Neuron (in vitro differentiated cells): ENCODE measurements around the gene UTS2B.

Experiments
- H2AFZ ChIP-seq: one replicate; pipeline ENCODE4 v1.6.1; 2013; ENCODE audit warnings: low read depth, mild to moderate bottlenecking, inconsistent platforms, low read length, moderate library complexity
- H3K27me3 ChIP-seq: one replicate; pipeline ENCODE4 v1.6.1; 2013; ENCODE audit warnings: low read length; ENCODE audit not compliant: insufficient read depth
- H3K36me3 ChIP-seq: one replicate; pipeline ENCODE4 v1.6.1; 2013; ENCODE audit warnings: low read length; ENCODE audit not compliant: insufficient read depth
- H3K4me1 ChIP-seq: one replicate; pipeline ENCODE4 v1.6.1; 2013; ENCODE audit warnings: low read length; ENCODE audit not compliant: insufficient read depth
- H3K4me3 ChIP-seq: 2 replicates; pipeline ENCODE4 v1.5.1; 2013; ENCODE audit warnings: mild to moderate bottlenecking, low read length, moderate library complexity
- H3K9me3 ChIP-seq: one replicate; pipeline ENCODE4 v1.6.1; 2013; ENCODE audit warnings: low read length

Gene UTS2B

GRCh38 chr3:191302451-191302850, 27.9 kb downstream of the UTS2B start:
- no peaks in the 10 kb centered on the region for H3K9me3 ChIP-seq
- H3K27me3 ChIP-seq, result no peaks in the 10 kb centered on the region
- H3K36me3 ChIP-seq, result no peaks in the 10 kb centered on the region
- no peak overlapping the region for H2AFZ ChIP-seq
- peaks cover 11% of the 10 kb centered on the region for H3K4me1 ChIP-seq
- no peak overlapping the region for H3K4me3 ChIP-seq

- H3K36me3 ChIP-seq, result no peaks in the 10 kb centered on the region
- peaks cover 11% of the 10 kb centered on the region for H3K4me1 ChIP-seq
- no peak overlapping the region for H3K4me3 ChIP-seq
- H2AFZ ChIP-seq, result no peak overlapping the region
- no peaks in the 10 kb centered on the region for H3K9me3 ChIP-seq
- H3K27me3 ChIP-seq, result no peaks in the 10 kb centered on the region
Observed at GRCh38 chr3:191301782-191302411, 28.4 kb downstream of the UTS2B start.

GRCh38 chr3:191301017-191301416, 29.3 kb downstream of the UTS2B start:
- H3K27me3 ChIP-seq, result no peaks in the 10 kb centered on the region
- H3K4me1 ChIP-seq, result peaks cover 11% of the 10 kb centered on the region
- no peak overlapping the region for H2AFZ ChIP-seq
- no peak overlapping the region for H3K4me3 ChIP-seq
- no peaks in the 10 kb centered on the region for H3K36me3 ChIP-seq
- H3K9me3 ChIP-seq, result no peaks in the 10 kb centered on the region

GRCh38 chr3:191300422-191300821, 29.9 kb downstream of the UTS2B start:
- H3K4me1 ChIP-seq, result peaks cover 11% of the 10 kb centered on the region
- H2AFZ ChIP-seq, result no peak overlapping the region
- H3K9me3 ChIP-seq, result no peaks in the 10 kb centered on the region
- H3K27me3 ChIP-seq, result no peaks in the 10 kb centered on the region
- H3K36me3 ChIP-seq, result no peaks in the 10 kb centered on the region
- H3K4me3 ChIP-seq, result no peak overlapping the region

GRCh38 chr3:191298846-191299245, 31.5 kb downstream of the UTS2B start:
- H3K4me3 ChIP-seq, result no peak overlapping the region
- H2AFZ ChIP-seq, result no peak overlapping the region
- no peaks in the 10 kb centered on the region for H3K27me3 ChIP-seq
- H3K9me3 ChIP-seq, result no peaks in the 10 kb centered on the region
- H3K36me3 ChIP-seq, result no peaks in the 10 kb centered on the region
- H3K4me1 ChIP-seq, result peaks cover 11% of the 10 kb centered on the region

- Histone ChIP-seq H3K4me3 (no peak overlapping the region), H3K36me3 (no peaks in the 10 kb centered on the region), H3K4me1 (no peaks in the 10 kb centered on the region), H2AFZ (no peak overlapping the region), H3K27me3 (no peaks in the 10 kb centered on the region), H3K9me3 (no peaks in the 10 kb centered on the region)
Observed at GRCh38 chr3:191296041-191296541, 34.2 kb downstream of the UTS2B start.

- Histone ChIP-seq H3K36me3 (no peaks in the 10 kb centered on the region), H2AFZ (no peak overlapping the region), H3K4me3 (no peak overlapping the region), H3K4me1 (no peaks in the 10 kb centered on the region), H3K9me3 (no peaks in the 10 kb centered on the region), H3K27me3 (no peaks in the 10 kb centered on the region)
Observed at GRCh38 chr3:191294291-191294690, 36.0 kb downstream of the UTS2B start.

GRCh38 chr3:191292243-191293015, 37.9 kb downstream of the UTS2B start:
- Histone ChIP-seq H3K36me3 (no peaks in the 10 kb centered on the region), H3K4me3 (no peak overlapping the region)

GRCh38 chr3:191290311-191291025, 39.9 kb downstream of the UTS2B start:
- H3K4me1 ChIP-seq, result no peaks in the 10 kb centered on the region
- H2AFZ ChIP-seq, result no peak overlapping the region
- H3K9me3 ChIP-seq, result no peaks in the 10 kb centered on the region
- H3K4me3 ChIP-seq, result no peak overlapping the region
- no peaks in the 10 kb centered on the region for H3K36me3 ChIP-seq
- H3K27me3 ChIP-seq, result no peaks in the 10 kb centered on the region

More at GRCh38 chr3:191292243-191293015, 37.9 kb downstream of the UTS2B start:
- H3K27me3 ChIP-seq, result no peaks in the 10 kb centered on the region
- H2AFZ ChIP-seq, result no peak overlapping the region
- H3K9me3 ChIP-seq, result no peaks in the 10 kb centered on the region
- no peaks in the 10 kb centered on the region for H3K4me1 ChIP-seq

GRCh38 chr3:191283400-191283799, 46.9 kb downstream of the UTS2B start:
- H3K9me3 ChIP-seq, result no peaks in the 10 kb centered on the region
- no peak overlapping the region for H2AFZ ChIP-seq
- no peaks in the 10 kb centered on the region for H3K36me3 ChIP-seq
- no peak overlapping the region for H3K4me3 ChIP-seq
- H3K27me3 ChIP-seq, result no peaks in the 10 kb centered on the region
- H3K4me1 ChIP-seq, result no peaks in the 10 kb centered on the region

GRCh38 chr3:191282251-191283185, 47.8 kb downstream of the UTS2B start:
- no peak overlapping the region for H3K4me3 ChIP-seq
- no peaks in the 10 kb centered on the region for H3K4me1 ChIP-seq

GRCh38 chr3:191280882-191281281, 49.4 kb downstream of the UTS2B start:
- no peak overlapping the region for H3K4me3 ChIP-seq
- no peaks in the 10 kb centered on the region for H3K27me3 ChIP-seq
- H3K9me3 ChIP-seq, result no peaks in the 10 kb centered on the region
- H3K36me3 ChIP-seq, result no peaks in the 10 kb centered on the region
- no peak overlapping the region for H2AFZ ChIP-seq
- H3K4me1 ChIP-seq, result no peaks in the 10 kb centered on the region

More at GRCh38 chr3:191282251-191283185, 47.8 kb downstream of the UTS2B start:
- Histone ChIP-seq H3K9me3 (no peaks in the 10 kb centered on the region), H3K27me3 (no peaks in the 10 kb centered on the region), H3K36me3 (no peaks in the 10 kb centered on the region), H2AFZ (no peak overlapping the region)
